ENCODE results near the gene G6PD. TPM values are rescaled to one million over a fixed set of nuclear protein-coding genes. Genes with fewer than 3 reads are reported as not detected.

G6PD gene
- total RNA-seq, 6 donors from 2014 or later = 50.4 to 112 (median 81.7) TPM

DNA sequence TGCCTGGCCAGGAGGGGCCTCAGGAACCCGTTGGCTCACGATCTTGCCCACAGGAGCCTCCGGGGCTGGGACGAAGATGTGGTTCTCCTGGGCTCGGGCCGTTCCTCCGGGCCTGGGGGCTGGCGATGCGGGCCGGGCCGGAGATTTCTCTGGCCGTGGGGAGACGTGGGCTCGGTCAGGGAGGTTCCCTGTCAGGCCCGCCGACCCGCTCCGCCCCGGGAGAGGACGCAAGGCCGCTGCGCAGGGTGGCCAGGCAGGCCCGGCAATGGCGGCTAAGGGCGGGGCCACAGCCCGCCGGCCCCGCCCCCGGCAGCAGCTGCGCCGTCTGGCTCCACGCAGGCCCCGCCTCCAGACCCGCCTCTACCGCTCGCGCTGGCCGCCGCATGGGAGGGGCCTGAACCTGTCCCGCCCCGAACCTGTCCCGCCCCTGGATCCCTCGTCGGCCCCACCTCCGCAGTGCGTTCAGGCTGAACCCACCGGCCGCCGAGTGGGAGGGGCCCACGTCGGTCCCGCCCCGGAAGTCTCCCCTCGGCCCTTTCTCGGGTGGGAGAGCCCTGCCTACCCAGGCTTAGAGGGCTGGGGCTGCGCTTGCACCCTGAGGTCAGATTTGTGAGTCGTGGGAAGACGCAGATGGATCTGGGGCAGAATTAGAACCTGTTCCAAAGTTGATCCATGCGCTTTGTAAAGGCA, 30.5 kb downstream of the G6PD start, which contains the start of gene FAM3A:
FAM3A (minus strand) TSS at position 267 of the 690 bp plus-strand sequence. CDS start 460 bp downstream, outside the sequence.
- H3K4me1 ChIP-seq = peaks cover 0 to 22% (median 0%) of the 10 kb centered on the region in 4 donors
- H3K36me3 ChIP-seq = peaks cover 0 to 4% (median 0%) of the 10 kb centered on the region in 4 donors
- DNase-seq = peak; percentile 95 to 98
- H3K27me3 ChIP-seq = peaks cover 0 to 9% (median 0%) of the 10 kb centered on the region in 4 donors
- H3K4me3 ChIP-seq = peak within 1 kb of the TSS; percentile 57 to 69 (median 66)
- H3K27ac ChIP-seq = peak within 1 kb of the TSS; percentile 91 to 94 (median 93)
- WGBS, 2 donors = 0 to 40% methylated on average over 1 to 38 of the region's 59 CpGs
- peaks cover 0 to 8% (median 0%) of the 10 kb centered on the region in 4 donors for H3K9me3 ChIP-seq
- peak; percentile 95 to 99 for ATAC-seq (ENCODE audit: low FRiP score in 2 of 2)
- TF ChIP-seq, protein P1, sequence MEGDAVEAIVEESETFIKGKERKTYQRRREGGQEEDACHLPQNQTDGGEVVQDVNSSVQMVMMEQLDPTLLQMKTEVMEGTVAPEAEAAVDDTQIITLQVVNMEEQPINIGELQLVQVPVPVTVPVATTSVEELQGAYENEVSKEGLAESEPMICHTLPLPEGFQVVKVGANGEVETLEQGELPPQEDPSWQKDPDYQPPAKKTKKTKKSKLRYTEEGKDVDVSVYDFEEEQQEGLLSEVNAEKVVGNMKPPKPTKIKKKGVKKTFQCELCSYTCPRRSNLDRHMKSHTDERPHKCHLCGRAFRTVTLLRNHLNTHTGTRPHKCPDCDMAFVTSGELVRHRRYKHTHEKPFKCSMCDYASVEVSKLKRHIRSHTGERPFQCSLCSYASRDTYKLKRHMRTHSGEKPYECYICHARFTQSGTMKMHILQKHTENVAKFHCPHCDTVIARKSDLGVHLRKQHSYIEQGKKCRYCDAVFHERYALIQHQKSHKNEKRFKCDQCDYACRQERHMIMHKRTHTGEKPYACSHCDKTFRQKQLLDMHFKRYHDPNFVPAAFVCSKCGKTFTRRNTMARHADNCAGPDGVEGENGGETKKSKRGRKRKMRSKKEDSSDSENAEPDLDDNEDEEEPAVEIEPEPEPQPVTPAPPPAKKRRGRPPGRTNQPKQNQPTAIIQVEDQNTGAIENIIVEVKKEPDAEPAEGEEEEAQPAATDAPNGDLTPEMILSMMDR (IDR thresholded peaks at IDR 0.05) = no peak
- TF ChIP-seq EP300 (IDR thresholded peaks at IDR 0.05) (no peak), POLR2A (IDR thresholded peaks at IDR 0.05) (peak; percentile 20 to 94 (median 60)), POLR2AphosphoS5 (IDR thresholded peaks at IDR 0.05) (peak; percentile 76 to 87)

DNA sequence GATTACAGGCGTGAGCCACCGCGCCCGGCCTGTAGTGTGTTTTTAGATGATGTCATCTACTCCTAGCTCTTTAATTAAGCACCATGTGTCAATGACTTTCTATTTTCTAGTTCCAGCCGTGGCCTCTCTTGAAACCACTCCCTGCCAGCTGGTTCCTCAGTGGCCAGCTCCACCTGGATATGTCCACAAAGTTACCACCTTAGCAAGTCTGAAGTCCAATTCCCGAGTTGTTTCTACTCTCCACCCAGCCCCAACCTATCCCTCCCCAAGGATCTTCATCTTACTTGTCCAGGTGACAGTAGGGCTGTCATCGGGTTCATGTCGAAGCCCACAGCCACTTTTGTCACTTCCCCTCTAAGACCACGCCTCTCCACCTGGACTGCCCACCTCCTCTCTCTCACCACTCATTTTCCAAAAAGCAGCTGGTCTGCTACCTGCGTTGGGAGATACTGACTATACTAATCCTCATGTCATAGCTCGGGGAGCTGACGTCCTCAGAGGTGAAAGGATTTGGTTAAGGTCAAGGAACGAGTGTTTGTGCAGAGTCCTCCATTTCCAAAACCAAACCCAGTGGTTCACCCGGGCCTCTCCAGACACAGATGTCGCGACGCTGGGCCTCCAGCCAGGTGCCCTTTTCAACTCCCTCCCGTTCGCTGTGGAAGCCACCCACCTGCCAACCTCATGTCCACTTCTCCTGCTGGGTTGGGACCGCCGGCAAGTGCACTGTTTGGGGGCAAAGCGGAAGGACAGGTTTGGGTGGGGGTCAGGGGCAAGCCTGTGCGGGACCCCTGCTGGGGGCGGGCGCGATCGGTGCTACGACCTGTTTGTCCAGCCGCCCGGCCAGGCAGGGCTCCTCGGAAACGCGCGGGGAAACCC, 31.3 kb downstream of the G6PD start:
- H3K4me1 ChIP-seq = peaks cover 0 to 22% (median 0%) of the 10 kb centered on the region in 4 donors
- H3K9me3 ChIP-seq = peaks cover 0 to 8% (median 0%) of the 10 kb centered on the region in 4 donors
- 37 to 51% methylated on average over 12 to 23 of the region's 34 CpGs for WGBS, 2 donors
- peaks cover 0 to 9% (median 0%) of the 10 kb centered on the region in 4 donors for H3K27me3 ChIP-seq
- peak in 1 of 2 donors; percentile 2 for ATAC-seq (ENCODE audit: low FRiP score in 2 of 2)
- no peak for DNase-seq
- H3K4me3 ChIP-seq = peak overlapping the region; percentile 57 to 69 (median 66)
- peak overlapping the region; percentile 91 to 94 (median 93) for H3K27ac ChIP-seq
- no peak for TF ChIP-seq POLR2A (IDR thresholded peaks at IDR 0.05)
- TF ChIP-seq, protein P1 (IDR thresholded peaks at IDR 0.05) = no peak
- no peak for TF ChIP-seq POLR2AphosphoS5 (IDR thresholded peaks at IDR 0.05)
- no peak for TF ChIP-seq EP300 (IDR thresholded peaks at IDR 0.05)
- H3K36me3 ChIP-seq = peaks cover 0 to 4% (median 0%) of the 10 kb centered on the region in 4 donors

- WGBS, 2 donors = 83 to 95% methylated on average over 2 of the region's 2 CpGs
- DNase-seq = no peak
- peaks cover 0 to 4% (median 2%) of the 10 kb centered on the region in 4 donors for H3K36me3 ChIP-seq
- peaks cover 0 to 22% (median 0%) of the 10 kb centered on the region in 4 donors for H3K4me1 ChIP-seq
- H3K27ac ChIP-seq = no peak overlapping the region
- ATAC-seq (ENCODE audit: low FRiP score in 2 of 2) = no peak
- no peak overlapping the region for H3K4me3 ChIP-seq
- TF ChIP-seq EP300 (IDR thresholded peaks at IDR 0.05) (no peak), POLR2AphosphoS5 (IDR thresholded peaks at IDR 0.05) (no peak), POLR2A (IDR thresholded peaks at IDR 0.05) (no peak)
- TF ChIP-seq, protein P1 (IDR thresholded peaks at IDR 0.05) = no peak
- peaks cover 0 to 9% (median 0%) of the 10 kb centered on the region in 4 donors for H3K27me3 ChIP-seq
- peaks cover 0 to 18% (median 0%) of the 10 kb centered on the region in 4 donors for H3K9me3 ChIP-seq
Observed at GRCh38 chrX:154513716-154514115, 32.9 kb downstream of the G6PD start.

DNA sequence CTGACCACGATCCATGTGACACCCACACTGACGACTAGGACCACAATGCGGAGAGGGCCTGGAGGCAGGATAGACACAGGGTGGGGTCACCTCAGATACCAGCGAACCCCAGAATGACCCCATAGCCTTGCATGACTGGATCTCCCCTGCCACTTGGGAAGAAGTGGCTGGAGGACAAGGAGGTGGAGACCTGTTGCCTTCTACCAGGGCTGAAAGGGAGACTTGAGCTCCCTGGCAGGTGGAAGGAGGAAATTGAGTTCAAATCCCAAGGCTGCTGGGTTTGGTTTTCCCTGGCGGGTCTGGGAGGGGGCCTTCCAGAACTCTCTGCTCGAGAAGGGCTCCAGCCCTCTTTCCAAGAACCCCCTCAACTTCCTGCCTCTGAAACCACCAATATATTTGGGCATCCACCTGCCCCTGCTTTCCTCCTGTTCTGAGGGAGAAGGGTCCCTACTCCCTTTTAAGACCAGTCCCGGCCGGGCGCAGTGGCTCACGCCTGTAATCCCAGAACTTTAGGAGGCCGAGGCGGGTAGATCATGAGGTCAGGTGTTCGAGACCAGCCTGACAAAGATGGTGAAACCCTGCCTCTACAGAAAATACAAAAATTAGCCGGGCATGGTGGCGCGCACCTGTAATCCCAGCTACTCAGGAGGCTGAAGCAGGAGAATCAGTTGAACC, 33.6 kb downstream of the G6PD start:
- H3K36me3 ChIP-seq = peaks cover 0 to 9% (median 2%) of the 10 kb centered on the region in 4 donors
- H3K9me3 ChIP-seq = peaks cover 0 to 18% (median 0%) of the 10 kb centered on the region in 4 donors
- no peak for TF ChIP-seq EP300 (IDR thresholded peaks at IDR 0.05)
- no peak for TF ChIP-seq POLR2A (IDR thresholded peaks at IDR 0.05)
- peaks cover 0 to 9% (median 0%) of the 10 kb centered on the region in 4 donors for H3K27me3 ChIP-seq
- peaks cover 0 to 22% (median 0%) of the 10 kb centered on the region in 4 donors for H3K4me1 ChIP-seq
- WGBS, 2 donors = 86 to 100% methylated on average over 3 to 16 of the region's 16 CpGs
- H3K27ac ChIP-seq = no peak overlapping the region
- H3K4me3 ChIP-seq = no peak overlapping the region
- ATAC-seq (ENCODE audit: low FRiP score in 2 of 2) (no peak), DNase-seq (no peak)

All from upper lobe of left lung (tissue), 6 donors.